Measurements from ENCODE around the gene CDC42BPG. TPM values are rescaled to one million over a fixed set of nuclear protein-coding genes. Genes with fewer than 3 reads are reported as not detected.

The CDC42BPG gene
- polyA plus RNA-seq, 1 experiment: 0.02 TPM

- peaks cover 15% of the 10 kb centered on the region for H3K36me3 ChIP-seq (ENCODE audit: control insufficient read depth, insufficient read depth, low read length)
- ChIA-PET POLR2A (no interaction called here), CTCF (interaction anchor here (1.5 to 2.0 kb wide), 3 partner anchors 38 to 301 kb away, joined by 4 to 8 read pairs (median 4); no protein-coding TSS in a partner anchor)
- no peak for DNase-seq (ENCODE audit: low read depth)
- no peaks in the 10 kb centered on the region for H3K27me3 ChIP-seq (ENCODE audit: control insufficient read depth, insufficient read depth, low read length)
- peak overlapping the region; percentile 78 for H3K4me3 ChIP-seq (ENCODE audit: low read depth, low read length)
- TF ChIP-seq CTCF (IDR thresholded peaks at IDR 0.05; ENCODE audit: insufficient read depth, low read depth, low read length): no peak
Observed at GRCh38 chr11:64809781-64810241, 34.6 kb downstream of the CDC42BPG start.

DNA sequence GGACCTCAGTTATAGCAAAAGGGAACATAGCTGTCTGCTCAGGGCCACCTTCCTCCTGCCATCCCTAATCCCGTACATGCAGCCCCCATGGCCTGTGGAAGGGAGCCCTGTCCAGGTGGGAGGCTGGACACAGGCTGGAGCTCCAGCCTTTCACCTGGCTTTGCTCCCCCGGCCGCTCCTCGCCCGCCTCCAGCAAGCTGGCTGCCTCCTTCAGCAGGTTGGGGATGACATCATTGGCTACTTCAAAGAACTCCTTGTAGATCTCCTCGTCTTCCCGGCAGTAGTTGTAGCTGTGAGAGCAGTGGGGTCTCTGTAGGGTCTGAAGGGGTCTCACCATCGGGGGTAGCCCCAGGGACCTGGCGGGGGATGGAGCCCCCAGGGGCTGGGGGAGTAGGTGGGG lies 39.0 kb downstream of the CDC42BPG start:
- no peaks in the 10 kb centered on the region for H3K27me3 ChIP-seq (ENCODE audit: control insufficient read depth, insufficient read depth, low read length)
- H3K4me3 ChIP-seq (ENCODE audit: low read depth, low read length): no peak overlapping the region
- H3K36me3 ChIP-seq (ENCODE audit: control insufficient read depth, insufficient read depth, low read length): peaks cover 19% of the 10 kb centered on the region
- ChIA-PET POLR2A (no interaction called here), CTCF (no interaction called here)
- no peak for TF ChIP-seq CTCF (IDR thresholded peaks at IDR 0.05; ENCODE audit: insufficient read depth, low read depth, low read length)
- DNase-seq (ENCODE audit: low read depth): no peak

GRCh38 chr11:64804346-64805210 lies 39.9 kb downstream of the CDC42BPG start:
- peaks cover 19% of the 10 kb centered on the region for H3K36me3 ChIP-seq (ENCODE audit: control insufficient read depth, insufficient read depth, low read length)
- ChIA-PET CTCF (interaction anchor here (0.6 to 0.9 kb wide), 3 partner anchors 17 to 41 kb away, joined by 3 read pairs; no protein-coding TSS in a partner anchor), POLR2A (no interaction called here)
- H3K4me3 ChIP-seq (ENCODE audit: low read depth, low read length): no peak overlapping the region
- no peak for TF ChIP-seq CTCF (IDR thresholded peaks at IDR 0.05; ENCODE audit: insufficient read depth, low read depth, low read length)
- DNase-seq (ENCODE audit: low read depth): no peak
- no peaks in the 10 kb centered on the region for H3K27me3 ChIP-seq (ENCODE audit: control insufficient read depth, insufficient read depth, low read length)

DNA sequence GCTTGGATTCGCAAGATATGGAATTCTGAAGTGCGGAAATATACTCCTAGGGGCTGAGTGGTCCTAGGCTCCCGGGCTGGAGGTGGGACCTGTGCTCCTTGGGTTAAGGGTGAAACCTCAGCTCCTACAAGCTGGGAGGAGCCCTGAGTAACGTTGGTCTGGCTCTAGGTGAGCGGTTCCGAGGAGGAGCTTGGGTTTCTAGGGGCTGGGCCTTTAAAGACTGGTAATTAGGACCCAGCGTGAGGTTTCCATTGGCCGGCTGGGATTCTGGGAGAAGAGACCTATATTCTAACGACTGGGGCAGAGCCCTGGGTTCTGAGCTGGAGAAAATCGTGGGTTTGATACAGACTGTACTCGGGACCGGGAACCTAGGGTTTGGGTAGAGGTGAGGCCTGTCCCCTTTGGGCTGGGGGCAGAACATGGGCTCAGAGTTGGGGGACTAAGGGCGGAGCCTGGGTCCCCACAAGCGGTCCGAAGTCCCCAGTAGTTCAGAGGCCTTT lies 40.6 kb downstream of the CDC42BPG start:
- peak overlapping the region; percentile 52 for H3K4me3 ChIP-seq (ENCODE audit: low read depth, low read length)
- H3K27me3 ChIP-seq (ENCODE audit: control insufficient read depth, insufficient read depth, low read length): no peaks in the 10 kb centered on the region
- DNase-seq (ENCODE audit: low read depth): no peak
- ChIA-PET CTCF (interaction anchor here (0.5 to 0.9 kb wide), 3 partner anchors 16 to 375 kb away, joined by 3 read pairs; no protein-coding TSS in a partner anchor), POLR2A (no interaction called here)
- peaks cover 22% of the 10 kb centered on the region for H3K36me3 ChIP-seq (ENCODE audit: control insufficient read depth, insufficient read depth, low read length)
- TF ChIP-seq CTCF (IDR thresholded peaks at IDR 0.05; ENCODE audit: insufficient read depth, low read depth, low read length): no peak

DNA sequence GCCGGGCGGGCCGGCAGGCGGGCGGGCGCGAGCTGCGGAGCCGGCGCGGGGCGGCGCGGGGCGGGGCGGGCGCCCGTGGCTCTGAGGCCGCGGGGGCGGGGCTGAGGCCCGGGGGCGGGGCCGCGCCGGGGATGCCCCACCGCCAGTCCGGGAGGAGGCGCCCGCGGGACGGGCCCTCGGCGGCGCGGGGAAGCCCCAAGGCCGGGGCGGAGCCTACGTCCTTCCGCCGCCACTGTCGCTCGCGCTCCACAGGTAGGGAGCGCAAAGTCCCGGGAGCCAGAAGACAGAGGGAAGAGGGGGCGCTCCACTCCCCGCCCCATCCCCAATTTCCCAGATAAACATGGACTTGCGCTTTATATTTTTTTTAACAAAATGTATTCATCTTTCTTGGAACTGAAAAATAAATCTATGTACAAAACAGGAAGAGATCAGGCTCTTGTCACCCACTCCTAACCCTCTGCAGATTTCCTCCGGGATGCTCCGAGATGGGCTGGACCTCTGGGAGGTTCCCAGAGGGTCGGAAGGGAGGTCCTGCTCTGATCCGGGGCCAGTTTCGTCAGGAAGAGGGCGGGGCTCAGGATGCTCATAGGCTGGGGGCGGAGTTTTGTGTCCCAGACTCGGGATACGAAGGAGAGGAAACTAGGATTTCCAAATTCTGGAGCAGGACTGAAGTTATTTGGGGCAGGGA lies 41.2 kb downstream of the CDC42BPG start, which contains the start of gene MAP4K2:
TSS of gene MAP4K2 (minus strand) at position 57 of the 688 bp plus-strand sequence. CDS start 65 bp downstream, outside the sequence.
- no peak for DNase-seq (ENCODE audit: low read depth)
- ChIA-PET CTCF (interaction anchor here (0.5 to 0.9 kb wide), 4 partner anchors 15 to 375 kb away, joined by 3 read pairs; partner anchors contain the start of gene SF1), POLR2A (no interaction called here)
- Histone ChIP-seq H3K27me3 (ENCODE audit: control insufficient read depth, insufficient read depth, low read length) (no peaks in the 10 kb centered on the region), H3K36me3 (ENCODE audit: control insufficient read depth, insufficient read depth, low read length) (peaks cover 23% of the 10 kb centered on the region), H3K4me3 (ENCODE audit: low read depth, low read length) (peak within 1 kb of the TSS; percentile 52)
- 0 out of 2 replicates have a peak, but pooled peaks have one; percentile 7 for TF ChIP-seq CTCF (IDR thresholded peaks at IDR 0.05; ENCODE audit: insufficient read depth, low read depth, low read length)
